NOMO-1 (cell line): ENCODE measurements around the gene CC2D1B.

Source experiments
- DNase-seq, 2 experiments: peaks; one replicate each; lab custom pipeline; 2025; ENCODE audit not compliant: unreplicated experiment in 2 of 2; lab: John Stamatoyannopoulos, UW

Gene CC2D1B

DNA sequence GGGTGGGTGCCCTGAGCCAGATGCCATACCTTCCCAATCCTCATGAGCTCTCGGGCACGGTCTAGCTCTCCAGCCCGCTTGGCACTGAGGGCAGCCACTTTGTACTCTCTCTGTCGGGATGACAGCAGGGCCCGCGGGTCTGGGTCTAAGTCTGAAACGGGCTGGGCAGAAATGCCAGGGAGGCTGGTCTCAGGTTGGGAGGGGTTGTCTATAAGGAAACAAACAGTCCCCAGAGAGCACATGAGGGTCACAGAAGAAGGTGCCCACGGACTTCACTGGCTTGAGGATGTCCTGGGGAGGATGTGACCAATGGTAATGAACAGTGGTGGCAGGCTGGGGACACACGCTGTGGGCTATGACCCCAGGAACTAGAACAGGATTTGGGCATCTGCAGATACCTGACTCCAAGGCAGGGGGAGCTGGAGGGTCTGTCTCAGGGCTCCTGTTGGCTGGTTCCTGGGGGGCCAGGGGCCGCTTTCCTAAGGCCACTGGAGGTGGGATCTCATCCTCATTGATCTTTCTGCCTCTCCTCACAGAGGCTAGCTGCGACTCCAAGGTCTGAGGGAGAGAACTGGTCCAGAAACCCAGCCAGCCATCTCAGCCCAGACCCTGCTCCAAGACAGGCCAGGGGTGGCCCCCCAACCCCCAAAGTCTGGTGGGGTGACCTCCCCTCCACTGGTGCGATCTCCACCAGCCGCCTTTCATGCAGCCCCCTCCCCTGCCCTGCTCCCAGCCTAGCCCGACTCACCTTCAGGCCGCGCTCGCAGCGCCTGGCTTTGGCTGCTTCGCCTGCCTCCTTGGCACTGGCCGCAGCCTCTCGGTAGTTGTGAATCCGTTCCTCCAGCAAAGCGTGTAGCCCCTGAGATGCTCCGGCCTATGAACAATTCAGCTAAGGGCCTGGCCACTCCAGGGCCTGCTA is 6.1 kb downstream of the CC2D1B start:
- DNase-seq, result no peak

DNA sequence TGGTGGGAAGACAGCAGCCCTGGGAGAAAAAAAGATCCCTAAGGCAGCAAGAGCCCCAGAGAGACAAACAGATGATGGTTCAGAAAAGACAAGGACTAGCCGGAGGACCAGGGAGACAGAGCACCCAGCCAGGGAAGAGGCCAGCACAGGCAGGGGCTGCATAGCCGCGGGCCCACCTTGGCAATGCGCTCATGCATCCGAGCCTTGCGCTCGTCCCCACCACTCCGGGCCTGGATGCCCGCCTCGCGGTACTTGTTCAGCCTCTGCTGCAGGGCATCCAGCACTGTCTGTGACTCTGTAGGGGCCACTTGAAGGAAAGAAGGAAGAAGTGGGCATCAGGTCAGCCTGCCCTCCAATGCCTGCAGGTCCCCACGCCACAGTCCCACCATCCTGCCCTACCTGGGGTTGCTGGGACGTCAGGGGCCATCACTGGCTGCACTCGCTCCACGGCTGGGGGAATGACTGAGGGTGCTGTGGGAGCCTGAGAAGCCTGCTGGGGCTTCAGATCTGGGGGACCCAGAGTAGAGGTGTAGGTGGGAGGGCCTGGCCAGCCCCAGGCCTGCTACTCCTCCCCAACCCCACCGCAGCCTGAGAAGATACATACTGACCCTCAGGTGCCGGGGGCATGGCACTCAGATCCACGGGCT is 7.0 kb downstream of the CC2D1B start:
- no peak for DNase-seq

DNA sequence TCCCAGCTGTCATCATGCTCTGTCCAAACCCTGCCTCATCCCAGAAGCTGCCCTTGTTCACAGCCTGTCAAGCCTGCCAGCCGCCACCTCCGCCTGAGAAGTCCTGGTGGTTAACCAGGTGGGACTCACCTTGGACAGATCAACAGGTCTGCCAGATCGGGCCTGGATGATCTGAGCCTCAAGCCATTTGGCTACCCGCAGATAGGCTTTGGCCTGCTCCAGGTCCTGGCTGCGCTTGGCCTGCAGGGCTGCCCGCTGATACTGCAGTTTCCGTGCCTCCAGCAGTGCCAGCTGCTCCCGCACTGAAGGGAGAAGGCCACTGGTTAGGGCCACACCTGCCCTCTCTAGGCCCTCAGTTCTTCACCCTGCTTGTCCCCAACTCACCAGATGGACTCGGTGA is 8.6 kb downstream of the CC2D1B start:
- no peak for DNase-seq

DNA sequence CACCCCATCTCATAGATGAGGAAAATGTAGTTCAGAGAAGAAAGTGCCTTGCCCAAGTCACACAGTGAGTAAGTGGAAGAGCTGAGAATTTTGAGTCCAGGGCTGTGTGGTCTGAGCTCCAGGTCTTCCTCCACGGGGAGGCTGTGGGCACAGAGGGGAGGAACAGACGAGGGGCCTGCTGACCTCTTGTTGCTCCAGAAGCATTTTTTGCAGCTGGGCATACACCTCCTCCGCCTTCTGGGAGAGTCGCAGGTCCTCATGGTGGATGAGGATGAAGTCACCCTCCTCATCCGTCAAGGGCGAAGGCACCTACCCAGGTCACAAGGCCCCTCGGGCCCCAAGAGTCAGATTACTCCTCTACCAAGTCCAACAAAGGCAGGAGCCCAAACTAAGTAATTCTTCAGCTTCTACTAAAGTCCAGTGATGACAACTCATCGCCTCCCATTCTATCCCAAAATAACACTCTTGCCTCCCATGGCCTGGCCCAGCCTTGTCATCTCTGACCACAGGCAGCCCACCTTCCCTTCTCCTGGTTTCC is 9.1 kb downstream of the CC2D1B start:
- DNase-seq, result no peak

DNA sequence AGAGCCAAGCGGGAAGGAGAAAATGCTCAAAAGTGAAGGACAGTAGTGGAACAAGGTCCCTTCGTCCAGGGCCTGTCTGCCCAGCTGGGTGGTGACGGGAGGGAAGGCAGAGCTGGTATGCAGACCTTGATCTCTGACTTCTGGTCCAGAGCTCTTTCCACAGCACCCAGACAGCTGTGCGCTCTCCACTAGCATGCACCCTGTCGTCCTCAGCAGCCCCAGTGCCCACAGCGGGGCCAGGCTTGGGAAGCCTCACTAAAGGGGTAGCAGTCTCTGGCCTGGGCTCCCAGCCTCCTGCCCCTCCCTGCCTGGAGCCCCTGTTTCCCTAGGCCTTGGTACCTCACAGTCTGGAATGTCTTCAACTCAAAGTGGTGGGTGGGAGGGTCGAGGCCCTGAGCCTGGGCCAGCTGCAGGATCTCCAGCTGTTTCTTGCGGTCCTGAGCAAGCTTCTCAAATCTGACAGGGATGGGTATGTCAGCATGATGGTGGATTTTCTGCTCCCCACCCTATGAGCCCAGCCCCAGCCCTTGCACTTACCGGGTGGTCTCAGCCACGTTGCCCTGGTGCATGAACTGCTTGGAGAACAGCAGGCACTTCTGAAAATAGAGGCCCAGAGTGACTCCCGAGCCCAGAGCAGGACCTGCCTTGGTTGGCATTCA is 10.0 kb downstream of the CC2D1B start:
- no peak for DNase-seq

DNA sequence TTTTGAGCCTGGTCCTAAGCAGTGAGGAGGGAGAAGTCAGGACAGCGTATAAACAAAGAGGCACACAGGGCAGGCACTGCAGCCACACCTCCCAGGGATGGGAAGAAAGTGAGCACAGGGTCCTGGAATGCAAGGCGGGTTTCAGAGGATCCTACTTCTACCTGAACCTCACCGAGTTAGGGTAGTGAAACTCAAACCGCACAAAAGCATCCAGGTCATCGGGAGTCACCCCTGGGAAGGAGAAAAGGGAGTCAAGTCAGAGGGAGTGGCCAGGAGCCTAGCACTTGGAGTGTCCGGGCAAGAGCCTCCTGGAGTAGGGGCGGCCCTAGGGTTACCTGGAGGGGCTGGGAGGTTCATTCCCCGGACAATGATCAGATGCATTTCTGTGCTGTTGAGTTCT is 10.6 kb downstream of the CC2D1B start:
- DNase-seq, result no peak

DNA sequence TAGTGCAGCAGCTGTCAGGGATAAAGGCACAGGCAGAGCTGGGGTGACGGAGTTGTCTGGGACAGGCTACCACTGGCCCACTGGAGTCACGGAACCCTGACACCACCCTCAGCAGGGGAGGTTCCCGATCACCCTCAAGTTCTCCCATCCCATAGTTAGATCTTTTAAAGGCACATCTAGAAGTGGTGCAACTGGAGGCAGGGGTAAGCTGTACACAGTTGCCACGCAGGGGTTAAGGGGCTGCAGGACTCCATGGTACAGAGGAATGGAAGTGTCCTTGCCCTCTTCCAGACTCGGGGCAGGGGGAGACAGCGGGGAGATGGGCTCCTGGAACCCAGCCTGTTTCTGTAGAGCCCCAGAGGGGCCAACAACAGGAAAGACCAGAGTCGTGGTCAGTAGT is 13.3 kb downstream of the CC2D1B start:
- no peak for DNase-seq

DNA sequence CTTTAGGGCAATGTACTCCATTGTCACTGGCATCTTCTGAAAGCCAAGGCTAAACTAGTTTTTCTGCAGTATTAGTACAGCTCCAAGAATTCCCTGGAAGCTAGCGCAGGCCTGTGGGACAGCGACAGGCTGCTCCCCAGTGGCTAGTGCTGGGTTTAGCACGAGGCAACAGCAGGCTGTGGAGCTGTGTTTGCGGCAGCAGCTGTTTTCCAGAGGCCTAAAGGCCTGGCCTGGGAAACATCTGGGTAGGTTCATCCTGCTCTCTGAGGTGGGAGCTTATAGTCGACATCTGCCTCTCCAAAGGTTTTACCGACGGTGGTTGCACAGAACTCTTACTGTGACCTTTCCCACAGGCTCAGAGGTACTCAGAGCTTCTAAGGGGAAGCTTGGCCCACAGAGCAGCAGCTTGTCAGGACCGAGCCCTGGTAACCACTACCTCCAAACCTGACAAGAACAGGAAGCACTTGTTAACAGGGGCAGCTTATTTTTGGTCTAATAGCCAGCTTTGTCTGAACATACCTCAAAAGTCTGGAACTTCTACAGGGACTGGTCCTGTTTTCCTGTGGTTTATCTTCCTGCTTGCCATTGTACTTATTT is 17.2 kb downstream of the CC2D1B start:
- no peak for DNase-seq

DNA sequence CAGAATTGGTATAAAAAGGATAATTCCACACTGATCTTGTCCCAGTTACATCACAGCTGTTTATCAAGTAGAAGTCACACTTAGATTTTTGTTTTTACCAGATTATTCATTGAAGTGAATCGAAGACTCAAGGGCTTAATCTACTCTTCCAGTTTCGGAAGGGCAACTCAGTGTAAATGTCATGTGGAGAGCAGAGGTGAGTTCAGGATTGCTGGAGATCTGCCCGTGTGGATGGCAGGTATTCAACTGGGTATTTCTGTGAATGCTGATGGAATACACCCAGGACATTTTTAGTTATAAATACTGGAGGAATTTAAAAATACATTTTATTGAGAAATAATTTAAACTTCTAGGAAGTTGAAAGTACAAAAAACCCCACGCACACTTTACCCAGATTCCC is 19.4 kb downstream of the CC2D1B start:
- DNase-seq, result no peak

DNA sequence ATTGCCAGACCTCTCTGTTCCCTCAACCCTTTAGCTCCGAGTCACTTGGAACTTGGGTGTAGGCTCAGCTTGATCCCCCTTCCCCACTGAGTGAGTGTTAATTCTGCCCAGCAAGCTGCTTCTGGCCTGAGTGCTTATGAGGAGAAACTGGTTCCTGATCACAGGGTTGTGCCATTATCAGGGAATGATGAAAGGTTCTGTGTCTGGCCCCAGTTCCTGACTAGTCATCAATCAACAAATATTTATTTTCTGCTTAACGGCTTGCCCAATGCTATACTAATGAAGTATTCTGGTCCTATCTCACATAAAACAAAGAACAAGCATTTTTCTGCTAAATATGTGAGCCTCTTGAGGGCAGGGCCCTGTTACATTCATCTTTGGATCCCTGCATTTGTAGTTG is 20.8 kb downstream of the CC2D1B start:
- DNase-seq, result no peak

DNA sequence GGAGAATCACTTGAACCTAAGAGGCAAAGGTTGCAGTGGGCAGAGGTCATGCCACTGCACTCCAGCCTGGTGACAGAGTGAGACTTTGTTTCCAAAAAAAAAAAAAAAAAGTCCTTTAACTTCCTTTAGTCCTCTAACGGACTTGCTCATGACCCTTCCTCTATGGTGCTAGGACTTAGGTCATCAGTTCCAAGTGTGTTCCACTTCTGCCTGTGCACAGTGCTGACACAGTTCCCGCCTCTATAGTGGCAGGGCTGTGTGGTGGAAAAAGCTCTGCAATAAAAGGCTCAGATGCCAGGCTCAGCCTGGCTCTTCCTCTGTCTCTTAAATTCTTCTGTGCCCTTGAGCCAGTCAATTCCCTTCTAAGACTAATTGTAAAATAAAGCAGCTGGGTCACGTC is 22.0 kb downstream of the CC2D1B start:
- DNase-seq, result no peak

DNA sequence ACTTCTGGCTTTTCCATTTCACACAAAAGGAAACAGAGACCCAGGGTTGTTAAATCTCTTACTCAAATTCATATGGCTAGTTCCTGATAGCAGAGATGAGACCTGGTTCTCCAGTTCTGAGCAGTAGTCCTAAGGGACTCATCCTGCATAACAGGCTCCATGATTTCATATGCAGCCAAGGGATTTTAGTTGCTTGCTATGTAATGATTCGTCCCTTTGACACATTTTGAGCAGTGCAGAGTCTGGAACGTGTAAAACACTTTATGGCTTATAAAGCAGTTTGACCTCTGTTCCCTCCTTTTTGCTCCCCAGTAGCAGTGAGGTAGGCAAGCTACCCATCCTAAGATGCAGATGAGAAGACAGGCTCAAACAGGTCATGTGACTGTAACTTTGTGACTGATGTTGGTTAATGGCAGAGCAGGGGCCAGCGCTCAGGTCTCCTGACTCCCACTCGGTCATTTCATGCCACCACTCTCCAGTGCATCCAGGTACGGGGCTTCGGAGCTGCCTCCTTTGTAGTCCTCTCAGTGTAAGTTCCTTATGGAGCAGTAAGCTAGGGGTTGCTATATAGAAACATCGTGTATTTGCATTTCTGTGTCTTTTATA is 24.2 kb downstream of the CC2D1B start:
- no peak for DNase-seq

DNA sequence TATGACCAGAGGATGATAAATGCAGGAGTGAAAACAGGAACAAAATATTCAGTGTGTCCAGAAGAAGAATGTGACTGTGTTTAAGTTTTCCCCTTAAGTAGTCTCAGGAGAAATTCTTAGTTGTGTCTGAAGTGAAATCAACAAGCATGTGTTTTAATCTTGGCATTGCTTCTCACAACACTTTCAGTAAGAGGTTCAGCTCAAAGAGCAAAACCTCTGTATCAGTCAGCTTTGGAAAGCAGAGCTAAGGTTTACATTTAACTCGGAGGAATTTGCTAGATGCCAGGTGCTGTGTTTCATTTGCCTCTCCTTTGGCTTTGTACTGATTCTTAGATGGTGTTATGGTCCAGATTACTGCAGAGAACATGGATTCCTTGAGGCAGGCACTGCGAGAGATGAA is 28.6 kb downstream of the CC2D1B start:
- no peak for DNase-seq

DNA sequence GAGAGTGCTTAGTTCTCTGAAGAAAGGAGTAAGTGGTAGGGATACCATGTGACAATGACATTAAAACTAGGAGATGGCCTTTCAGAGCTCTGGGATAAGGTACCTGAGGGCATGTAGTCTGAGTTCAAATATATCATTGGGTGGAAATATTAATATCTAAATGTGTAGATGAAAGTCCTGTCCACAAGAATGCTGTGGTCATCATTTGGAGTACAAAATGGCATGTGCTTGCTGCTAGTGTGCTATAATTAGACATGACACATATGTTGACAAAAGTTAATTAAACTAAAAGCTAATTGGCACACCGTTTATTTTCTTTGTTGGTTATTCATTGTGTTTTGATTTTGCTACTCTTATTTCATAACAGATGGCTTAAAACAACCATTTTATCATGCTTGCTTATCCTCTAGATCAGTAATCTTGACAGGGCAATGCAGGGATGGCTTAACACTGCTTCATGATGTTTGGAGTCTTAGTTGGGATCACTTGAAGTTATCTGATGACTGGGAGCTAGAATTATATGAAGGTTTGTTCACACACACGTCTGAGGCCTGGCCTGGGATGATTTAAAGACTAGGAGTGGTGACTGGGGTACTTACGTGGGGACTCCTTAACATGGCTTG is 31.0 kb downstream of the CC2D1B start:
- DNase-seq, result no peak

DNA sequence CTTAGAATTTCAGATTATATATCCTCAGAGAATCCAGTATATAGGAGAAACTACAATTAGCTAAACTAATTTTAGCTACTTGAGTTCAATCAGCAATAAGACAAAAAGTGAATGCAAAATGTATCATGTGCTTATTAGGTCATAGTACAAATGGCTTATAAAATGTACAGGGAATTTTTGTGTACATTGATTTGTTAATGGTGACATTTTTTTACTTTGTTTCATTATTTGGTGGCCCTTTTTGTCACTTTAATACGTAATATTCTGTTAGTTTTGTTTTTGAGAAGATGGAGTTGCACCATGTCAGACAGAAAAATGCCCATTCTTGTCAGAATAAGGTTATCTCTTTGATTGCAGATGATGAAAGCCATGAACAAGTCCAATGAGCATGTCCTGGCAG is 33.6 kb downstream of the CC2D1B start:
- no peak for DNase-seq

DNA sequence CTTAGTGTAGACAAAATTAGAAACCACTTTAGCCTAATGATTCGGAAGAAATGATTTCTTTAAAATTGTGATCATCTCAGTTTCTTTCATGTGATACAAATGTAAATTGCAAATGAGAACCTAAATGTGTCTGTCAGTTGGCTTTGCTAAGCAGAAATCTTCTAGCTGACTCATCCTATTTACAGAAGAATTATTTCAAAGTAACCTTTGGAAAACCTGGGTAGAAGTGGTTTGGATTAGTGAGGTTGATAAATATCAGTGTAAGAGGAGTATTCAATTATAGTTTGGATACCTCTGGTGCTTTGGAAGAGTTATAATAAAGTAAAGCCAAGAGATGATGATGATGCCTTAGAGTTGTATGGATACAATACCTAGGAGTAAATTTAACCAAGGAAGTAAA is 37.4 kb downstream of the CC2D1B start:
- DNase-seq, result no peak

DNA sequence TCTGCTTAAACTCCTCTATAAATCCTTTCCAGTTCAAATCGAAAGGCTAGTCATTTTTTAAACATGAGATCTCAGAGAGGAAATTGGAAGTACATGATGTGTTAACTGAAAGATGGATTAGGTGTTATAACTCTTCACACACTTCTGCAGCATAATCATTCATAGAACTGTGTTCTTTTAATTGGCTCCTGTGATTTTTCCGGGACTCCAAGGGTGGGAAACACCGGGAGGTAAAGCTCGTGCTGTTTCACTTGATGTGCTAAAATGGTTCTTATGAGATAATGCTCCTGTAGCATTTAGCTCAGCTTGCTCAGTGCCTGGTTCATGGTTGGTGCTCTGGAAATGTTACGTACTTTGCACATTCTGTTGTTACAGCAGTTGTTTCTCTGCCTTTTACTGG is 40.2 kb downstream of the CC2D1B start:
- no peak for DNase-seq

DNA sequence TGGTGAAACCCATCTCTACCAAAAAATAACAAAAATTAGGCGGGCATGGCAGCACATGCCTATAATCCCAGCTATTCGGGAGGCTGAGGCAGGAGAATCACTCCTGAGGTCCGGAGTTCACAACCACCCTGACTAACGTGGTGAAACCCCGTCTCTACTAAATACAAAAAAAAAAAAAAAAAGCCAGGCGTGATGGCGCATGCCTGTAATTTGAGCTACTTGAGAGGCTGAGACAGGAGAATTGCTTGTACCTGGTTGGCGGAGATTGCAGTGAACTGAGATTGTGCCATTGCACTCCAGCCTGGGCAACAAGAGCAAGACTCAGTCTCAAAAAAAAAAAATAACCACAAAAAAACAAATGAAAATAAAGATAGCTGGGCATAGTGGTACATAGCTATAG is 42.3 kb downstream of the CC2D1B start:
- no peak for DNase-seq

DNA sequence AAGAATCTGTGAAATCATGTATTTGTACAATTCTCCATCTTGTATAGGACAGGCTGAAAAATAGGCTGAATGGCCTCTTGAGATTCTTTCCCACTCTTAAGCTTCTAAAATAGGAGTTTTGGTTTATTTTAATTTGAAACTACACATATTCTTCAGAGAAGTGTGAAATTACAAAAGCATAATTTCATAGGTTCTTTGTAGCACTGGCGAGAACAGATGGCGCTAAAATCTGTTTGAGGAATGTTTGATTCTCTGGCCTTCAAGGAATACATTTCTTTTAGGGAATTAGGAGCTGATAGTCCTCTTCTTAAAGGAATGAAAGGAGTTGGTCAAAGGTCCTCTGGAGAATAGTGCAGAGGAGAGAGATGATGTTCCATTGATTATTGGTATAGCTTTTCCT is 44.9 kb downstream of the CC2D1B start:
- no peak for DNase-seq

DNA sequence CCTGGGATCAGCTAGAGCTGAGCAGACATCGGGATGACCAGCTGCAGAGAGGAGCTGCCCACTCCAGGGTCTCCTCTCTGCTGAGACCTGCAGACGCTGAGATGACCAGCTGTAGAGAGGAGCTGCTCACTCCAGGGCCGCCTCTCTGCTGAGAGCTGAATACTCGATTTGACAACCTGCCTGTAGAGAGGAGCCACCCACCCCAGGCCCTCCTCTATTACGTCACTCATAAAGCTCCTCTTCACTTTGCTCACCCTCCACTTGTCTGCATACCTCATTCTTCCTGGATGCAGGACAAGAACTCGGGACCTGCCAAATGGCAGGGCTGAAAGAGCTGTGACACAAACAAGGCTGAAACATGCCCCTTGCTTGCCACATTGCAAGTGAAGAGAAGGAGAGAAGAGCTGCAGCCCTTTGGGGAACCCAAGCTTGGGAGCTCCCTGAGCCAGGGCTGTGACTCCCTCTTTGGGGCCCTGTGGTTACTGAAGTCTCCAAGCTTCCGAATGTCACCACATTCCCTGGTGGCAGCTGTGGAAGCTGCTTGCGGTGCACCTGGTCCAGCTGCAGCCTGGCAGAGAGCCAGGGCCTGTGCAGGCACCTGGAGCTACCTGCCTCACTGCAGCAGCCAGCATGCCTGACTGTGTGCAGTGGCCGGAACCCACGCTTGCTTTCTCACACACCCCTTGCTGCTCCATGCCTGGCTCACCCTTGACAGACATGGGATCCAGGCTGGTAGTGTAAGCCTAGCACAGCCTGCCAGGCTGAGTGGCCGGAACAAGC is 59.6 kb downstream of the CC2D1B start:
- DNase-seq, result no peak
